Left lung (tissue), 10 donors: ENCODE results near the gene INTS1. TPM values are rescaled to one million over a fixed set of nuclear protein-coding genes. Genes with fewer than 3 reads are reported as not detected.
A peak's percentile ranks its signal among the peaks of the same experiment; 100 is the strongest.

Experiments used
- ATAC-seq: fragments of 200-7000 bp; cut with Tn5 transposase; one replicate; pipeline ENCODE4 v1.9.1; 2020; ENCODE audit warnings: moderate library complexity
- DNase-seq, 4 donors: peaks; one replicate each; pipeline ENCODE4 v3.0.0-alpha.2; 2013 to 2020
- H3K27ac ChIP-seq, 2 donors: fragments of 200-600 bp; sonication (generic) in 1 of 2; one replicate each; pipeline versions ENCODE4 v1.5.0 to v1.8.0; 2020 to 2021
- H3K27me3 ChIP-seq, 2 donors: fragments of 200-600 bp; sonication (generic) in 1 of 2; one replicate each; pipeline versions ENCODE4 v1.5.0 to v1.8.0; 2020 to 2021
- H3K36me3 ChIP-seq, 2 donors: fragments of 200-600 bp; sonication (generic) in 1 of 2; one replicate each; pipeline versions ENCODE4 v1.5.0 to v1.8.0; 2020 to 2021
- H3K4me1 ChIP-seq, 2 donors: fragments of 200-600 bp; one replicate each; pipeline ENCODE4 v1.8.0; 2021
- H3K4me3 ChIP-seq, 2 donors: fragments of 200-600 bp; sonication (generic) in 1 of 2; one replicate each; pipeline versions ENCODE4 v1.5.0 to v1.8.0; 2020 to 2021; ENCODE audit warnings: mild to moderate bottlenecking in 1 of 2
- H3K9me3 ChIP-seq, 2 donors: fragments of 200-600 bp; sonication (generic) in 1 of 2; one replicate each; pipeline versions ENCODE4 v1.5.0 to v1.8.0; 2020 to 2021
- CTCF ChIP-seq, 2 donors: fragments of 200-600 bp; sonication (generic) in 1 of 2; IDR thresholded peaks; one replicate each; pipeline versions ENCODE4 v1.5.0 to v1.8.0; 2021; ENCODE audit warnings: antibody characterized with exemption in 2 of 2
- intact Hi-C, 2 donors: fragments of 100-400 bp; cut with DNase I; formaldehyde crosslinking; loops; one replicate each; pipeline versions ENCODE4 v1.11.2 to v1.14.2; 2022
- polyA plus RNA-seq, 6 donors: library from polyadenylated mRNA; unstranded; fragments of 120-200 nt; gene quantifications; one replicate each; pipeline ENCODE4 v1.2.1, GENCODE V29; 2013; ENCODE audit not compliant: insufficient read length in 6 of 6
- total RNA-seq, 2 donors: library from RNA; stranded (reverse); fragmentation: NEBNext Ultra II Directional; extraction: Animal tissue kit (Norgen Biotek cat#: 25700); gene quantifications; one replicate each; pipeline ENCODE4 v1.2.1, GENCODE V29; 2021
- donor health status: DM: no; HTN: yes; CAD: no.
- donor health status: DM: no; HTN: no; CAD: no.

Gene INTS1
- total and polyA plus RNA-seq, 8 donors: 51.3 to 80.9 (median 61.6) TPM

- ATAC-seq: no peak
- H3K36me3 ChIP-seq: peaks cover 0 to 18% of the 10 kb centered on the region in 2 donors
- no peaks in the 10 kb centered on the region for H3K27me3 ChIP-seq
- peak overlapping the region; percentile 89 to 99 for H3K27ac ChIP-seq
- TF ChIP-seq CTCF (IDR thresholded peaks at IDR 0.05): no peak
- peaks cover 40 to 73% of the 10 kb centered on the region in 2 donors for H3K4me1 ChIP-seq
- H3K4me3 ChIP-seq: peak overlapping the region; percentile 0 to 67
- DNase-seq: no peak
- intact Hi-C loops: no loop called here
- H3K9me3 ChIP-seq: no peaks in the 10 kb centered on the region
Observed at GRCh38 chr7:1533255-1533546, 29.0 kb upstream of the INTS1 start.

GRCh38 chr7:1532456-1533254 lies 28.5 kb upstream of the INTS1 start:
- no peak for TF ChIP-seq CTCF (IDR thresholded peaks at IDR 0.05)
- Histone ChIP-seq H3K27ac (peak overlapping the region; percentile 89 to 99), H3K4me3 (peak overlapping the region; percentile 56 to 67), H3K36me3 (peaks cover 0 to 16% of the 10 kb centered on the region in 2 donors), H3K4me1 (peaks cover 34 to 67% of the 10 kb centered on the region in 2 donors), H3K27me3 (no peaks in the 10 kb centered on the region), H3K9me3 (no peaks in the 10 kb centered on the region)
- ATAC-seq (peak; percentile 65), DNase-seq (peak; percentile 46 to 92 (median 80))
- intact Hi-C loops: no loop called here

GRCh38 chr7:1531979-1532455 lies 27.8 kb upstream of the INTS1 start:
- Histone ChIP-seq H3K27me3 (no peaks in the 10 kb centered on the region), H3K4me1 (peaks cover 32 to 63% of the 10 kb centered on the region in 2 donors), H3K4me3 (peak overlapping the region; percentile 56 to 67), H3K9me3 (no peaks in the 10 kb centered on the region), H3K27ac (peak overlapping the region; percentile 89 to 99), H3K36me3 (peaks cover 0 to 16% of the 10 kb centered on the region in 2 donors)
- ATAC-seq: no peak
- TF ChIP-seq CTCF (IDR thresholded peaks at IDR 0.05): no peak
- intact Hi-C loops: no loop called here
- DNase-seq: no peak

- Histone ChIP-seq H3K36me3 (peaks cover 0 to 15% of the 10 kb centered on the region in 2 donors), H3K4me3 (peak overlapping the region; percentile 56 to 67), H3K4me1 (peaks cover 26 to 57% of the 10 kb centered on the region in 2 donors), H3K9me3 (no peaks in the 10 kb centered on the region), H3K27ac (peak overlapping the region; percentile 89 to 99), H3K27me3 (no peaks in the 10 kb centered on the region)
- no peak for TF ChIP-seq CTCF (IDR thresholded peaks at IDR 0.05)
- intact Hi-C loops: no loop called here
- ATAC-seq: peak; percentile 31
- DNase-seq: peak in 3 of 4 donors; percentile 24 to 90 (median 61)
Observed at GRCh38 chr7:1531263-1531978, 27.2 kb upstream of the INTS1 start.

- intact Hi-C loops: no loop called here
- peak overlapping the region; percentile 56 to 67 for H3K4me3 ChIP-seq
- H3K27ac ChIP-seq: peak overlapping the region; percentile 89 to 99
- ATAC-seq: no peak
- no peaks in the 10 kb centered on the region for H3K27me3 ChIP-seq
- H3K36me3 ChIP-seq: peaks cover 0 to 10% of the 10 kb centered on the region in 2 donors
- peaks cover 21 to 52% of the 10 kb centered on the region in 2 donors for H3K4me1 ChIP-seq
- DNase-seq: no peak
- no peaks in the 10 kb centered on the region for H3K9me3 ChIP-seq
- no peak for TF ChIP-seq CTCF (IDR thresholded peaks at IDR 0.05)
Observed at GRCh38 chr7:1530946-1531262, 26.7 kb upstream of the INTS1 start.
